Adrenal gland (tissue), 5 donors: ENCODE measurements around the gene RPS8.

Experiments
- POLR2A ChIP-seq, 2 donors: fragments of 450-650 bp; IDR thresholded peaks; one replicate each; pipeline ENCODE4 v1.6.1; 2017; ENCODE audit warnings: antibody characterized with exemption in 2 of 2, mild to moderate bottlenecking in 2 of 2, moderate library complexity in 1 of 2
- TF ChIP-seq, protein P1 (sequence below), 6 experiments: fragments of 450-650 bp in 4 of 6; fragments of 200-600 bp in 2 of 6; sonication (generic) in 1 of 6; IDR thresholded peaks; 1 replicate in 5 of 6; 2 replicates in 1 of 6; pipeline versions ENCODE4 v1.5.1 to v1.8.0; 2016 to 2021; ENCODE audit warnings: antibody characterized with exemption in 6 of 6, mild to moderate bottlenecking in 2 of 6, moderate library complexity in 1 of 6
- donor health status: DM: no; HTN: no; CAD: no.

- TF ChIP-seq POLR2A (IDR thresholded peaks at IDR 0.05), result no peak
- TF ChIP-seq, protein P1, sequence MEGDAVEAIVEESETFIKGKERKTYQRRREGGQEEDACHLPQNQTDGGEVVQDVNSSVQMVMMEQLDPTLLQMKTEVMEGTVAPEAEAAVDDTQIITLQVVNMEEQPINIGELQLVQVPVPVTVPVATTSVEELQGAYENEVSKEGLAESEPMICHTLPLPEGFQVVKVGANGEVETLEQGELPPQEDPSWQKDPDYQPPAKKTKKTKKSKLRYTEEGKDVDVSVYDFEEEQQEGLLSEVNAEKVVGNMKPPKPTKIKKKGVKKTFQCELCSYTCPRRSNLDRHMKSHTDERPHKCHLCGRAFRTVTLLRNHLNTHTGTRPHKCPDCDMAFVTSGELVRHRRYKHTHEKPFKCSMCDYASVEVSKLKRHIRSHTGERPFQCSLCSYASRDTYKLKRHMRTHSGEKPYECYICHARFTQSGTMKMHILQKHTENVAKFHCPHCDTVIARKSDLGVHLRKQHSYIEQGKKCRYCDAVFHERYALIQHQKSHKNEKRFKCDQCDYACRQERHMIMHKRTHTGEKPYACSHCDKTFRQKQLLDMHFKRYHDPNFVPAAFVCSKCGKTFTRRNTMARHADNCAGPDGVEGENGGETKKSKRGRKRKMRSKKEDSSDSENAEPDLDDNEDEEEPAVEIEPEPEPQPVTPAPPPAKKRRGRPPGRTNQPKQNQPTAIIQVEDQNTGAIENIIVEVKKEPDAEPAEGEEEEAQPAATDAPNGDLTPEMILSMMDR (IDR thresholded peaks at IDR 0.05), result no peak
These were observed 27.1 kb downstream of the RPS8 start for GRCh38 chr1:44802306-44803061.
